KOPT-K1 (cell line): ENCODE results near the gene PNLIPRP3.

Experiments
- H3K27ac ChIP-seq: fragments of 200-600 bp; sonication (generic); 2 replicates; pipeline ENCODE4 v1.5.1; 2016; ENCODE audit warnings: antibody characterized with exemption, mild to moderate bottlenecking, low read depth, low read length; ENCODE audit not compliant: poor library complexity, severe bottlenecking
- H3K36me3 ChIP-seq: fragments of 200-600 bp; sonication (generic); 2 replicates; pipeline ENCODE4 v1.5.1; 2017; ENCODE audit warnings: antibody characterized with exemption, mild to moderate bottlenecking, low read length, moderate library complexity; ENCODE audit not compliant: insufficient read depth
- H3K9me3 ChIP-seq: fragments of 200-600 bp; sonication (generic); 2 replicates; pipeline ENCODE4 v1.5.1; 2017; ENCODE audit warnings: antibody characterized with exemption, low read length, mild to moderate bottlenecking; ENCODE audit not compliant: insufficient read depth, poor library complexity, severe bottlenecking

The PNLIPRP3 gene

DNA sequence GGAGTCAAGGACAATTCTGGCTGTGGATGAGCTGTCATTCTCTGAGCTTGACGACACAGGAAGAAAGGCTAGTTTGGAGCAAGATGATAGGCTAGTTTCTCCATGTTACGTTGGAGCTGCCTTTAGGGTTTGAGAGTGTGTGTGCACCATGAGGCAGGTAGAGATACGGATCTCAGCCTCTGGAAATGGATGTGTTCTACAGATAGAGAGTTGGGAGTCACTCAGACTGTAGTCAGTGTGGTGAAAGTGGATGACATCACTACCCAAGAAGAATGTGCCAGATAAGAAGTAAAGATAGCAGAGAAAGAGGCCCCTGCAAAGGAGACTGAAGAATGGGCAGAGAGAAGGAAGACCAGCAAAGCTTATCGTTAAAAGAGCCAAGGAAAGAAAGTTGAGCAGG, 42.4 kb downstream of the PNLIPRP3 start:
- H3K36me3 ChIP-seq: no peaks in the 10 kb centered on the region
- H3K9me3 ChIP-seq: no peaks in the 10 kb centered on the region

DNA sequence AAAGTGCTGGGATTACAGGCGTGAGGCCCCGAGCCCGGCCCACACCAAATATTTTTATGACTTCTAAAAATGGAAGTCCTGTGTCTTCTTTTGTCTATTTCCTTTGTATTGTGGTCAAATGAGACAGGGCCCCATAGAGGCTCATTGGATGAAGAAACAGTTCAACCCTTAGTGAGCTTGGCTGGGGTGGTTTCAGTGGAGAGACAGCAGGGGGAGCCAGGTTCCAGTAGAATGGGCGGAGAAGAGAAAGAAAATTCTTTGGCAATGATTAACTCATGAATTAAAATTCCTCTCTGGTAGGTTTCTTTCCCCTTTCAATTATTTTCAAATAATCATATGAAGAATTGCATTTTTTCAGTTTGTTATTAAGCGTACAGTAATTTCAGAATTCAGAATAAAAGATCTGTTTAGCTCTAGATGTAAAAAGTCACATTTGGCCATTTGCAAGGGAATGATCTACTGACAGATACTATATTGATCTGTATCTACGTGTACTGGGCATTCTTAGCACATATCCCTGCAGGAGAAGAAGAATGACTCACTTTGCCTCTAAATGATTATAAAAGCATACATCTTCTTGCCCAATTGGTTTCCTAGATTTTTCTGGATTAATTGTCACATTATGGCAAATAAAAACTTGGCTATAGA, 43.2 kb downstream of the PNLIPRP3 start:
- Histone ChIP-seq H3K9me3 (no peaks in the 10 kb centered on the region), H3K36me3 (no peaks in the 10 kb centered on the region), H3K27ac (no peak overlapping the region)

More for the DNA sequence above, 42.4 kb downstream of the PNLIPRP3 start:
- H3K27ac ChIP-seq: no peak overlapping the region

DNA sequence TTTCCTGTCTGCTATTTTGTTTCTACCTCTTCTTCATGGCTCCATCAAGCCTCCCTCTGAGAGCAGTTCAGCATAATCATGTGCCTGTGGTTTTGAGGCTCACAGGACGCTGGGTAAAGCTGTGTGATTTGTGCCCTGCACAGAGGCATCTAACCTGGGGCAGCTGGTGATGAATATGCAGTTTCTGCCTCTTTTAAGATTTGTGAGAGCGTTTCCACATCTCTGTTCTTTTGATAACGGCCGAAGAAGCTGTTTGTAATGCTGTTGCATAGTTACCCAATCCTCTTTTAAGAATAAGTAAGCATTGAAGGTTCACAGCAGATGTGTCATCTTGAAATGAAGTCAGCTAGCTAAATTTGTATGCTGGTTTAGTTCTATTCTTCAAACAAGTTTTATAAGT, 45.2 kb downstream of the PNLIPRP3 start:
- H3K27ac ChIP-seq: no peak overlapping the region
- H3K36me3 ChIP-seq: no peaks in the 10 kb centered on the region
- no peaks in the 10 kb centered on the region for H3K9me3 ChIP-seq

GRCh38 chr10:116475866-116476265, 48.2 kb downstream of the PNLIPRP3 start:
- Histone ChIP-seq H3K9me3 (no peaks in the 10 kb centered on the region), H3K27ac (no peak overlapping the region), H3K36me3 (no peaks in the 10 kb centered on the region)

GRCh38 chr10:116476461-116476860, 48.8 kb downstream of the PNLIPRP3 start:
- no peaks in the 10 kb centered on the region for H3K36me3 ChIP-seq

GRCh38 chr10:116477986-116478664, 50.5 kb downstream of the PNLIPRP3 start:
- Histone ChIP-seq H3K36me3 (no peaks in the 10 kb centered on the region), H3K9me3 (no peaks in the 10 kb centered on the region), H3K27ac (no peak overlapping the region)

More at GRCh38 chr10:116476461-116476860, 48.8 kb downstream of the PNLIPRP3 start:
- Histone ChIP-seq H3K27ac (no peak overlapping the region), H3K9me3 (no peaks in the 10 kb centered on the region)

DNA sequence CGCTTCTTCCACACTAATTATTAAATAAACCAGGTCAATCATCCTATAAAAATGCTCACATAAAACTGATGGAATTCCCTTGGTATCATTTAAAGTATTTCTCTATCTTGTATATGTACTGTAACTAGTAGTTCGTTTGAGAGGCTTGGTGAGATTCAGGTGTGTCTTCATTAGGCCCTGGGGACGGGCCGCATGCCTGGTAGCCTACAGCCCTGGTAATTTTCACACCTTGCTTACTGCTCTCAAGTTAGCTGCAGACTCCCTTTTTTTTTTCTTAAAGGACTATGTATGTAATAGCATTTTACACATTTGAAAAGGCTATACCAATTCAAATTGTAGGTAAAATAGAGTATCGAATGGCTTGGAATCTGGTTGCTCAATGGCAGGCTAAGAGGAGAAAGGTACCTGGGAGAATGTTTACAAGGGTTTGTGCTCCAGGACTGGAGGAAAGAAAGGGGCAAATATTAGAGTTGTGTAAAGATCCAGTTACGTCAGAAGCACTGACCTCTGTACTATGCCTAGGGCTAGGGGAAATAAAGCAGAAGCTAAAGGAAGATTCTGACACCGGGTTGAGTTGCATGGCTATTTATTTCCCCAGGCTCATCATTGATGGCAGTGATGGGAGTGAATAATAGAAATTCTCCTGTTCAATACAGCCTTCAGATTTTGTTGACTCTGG, 59.3 kb downstream of the PNLIPRP3 start:
- H3K27ac ChIP-seq: no peak overlapping the region
- H3K9me3 ChIP-seq: no peaks in the 10 kb centered on the region
- no peaks in the 10 kb centered on the region for H3K36me3 ChIP-seq

DNA sequence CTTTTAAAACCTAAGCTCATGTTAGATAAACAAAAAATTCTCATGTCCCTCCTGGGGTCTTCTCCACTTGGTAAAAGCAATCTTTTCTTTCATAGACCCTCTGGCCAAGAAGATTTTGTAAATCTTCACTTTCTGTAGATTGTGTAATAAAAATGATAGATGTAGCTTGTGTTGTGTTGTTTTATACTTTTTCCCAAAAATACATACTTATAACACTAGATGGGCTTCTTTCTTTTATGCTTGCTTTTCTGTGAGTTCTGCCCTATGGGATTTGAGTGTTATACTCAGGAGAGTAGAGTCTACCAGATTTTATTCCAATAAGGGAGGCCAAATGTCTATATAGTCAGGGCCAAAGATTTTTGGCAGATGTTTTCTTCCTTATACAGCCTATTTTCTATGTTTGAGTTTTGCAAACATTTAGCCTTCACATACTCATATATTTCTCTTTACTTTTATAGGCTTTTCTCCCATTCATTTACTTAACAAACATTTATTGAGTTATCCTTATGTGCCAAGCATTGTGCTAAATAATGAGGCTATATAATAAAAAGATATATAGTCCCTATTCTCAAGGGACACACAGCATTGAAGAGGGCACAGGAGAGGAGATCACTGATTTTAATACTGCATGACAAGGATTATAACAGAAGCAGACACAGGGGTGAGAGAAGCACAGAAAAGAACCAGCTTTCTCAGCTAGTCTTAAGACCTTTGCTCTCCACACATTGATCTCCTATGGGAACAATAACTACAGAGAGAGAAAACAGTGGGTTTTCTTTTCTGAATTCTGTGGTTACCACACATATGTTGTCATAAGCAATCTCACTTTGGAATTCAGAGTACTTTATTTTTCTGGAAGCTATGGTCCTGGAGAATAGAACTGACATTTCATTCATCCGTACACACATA, 60.1 kb downstream of the PNLIPRP3 start:
- Histone ChIP-seq H3K9me3 (no peaks in the 10 kb centered on the region), H3K36me3 (no peaks in the 10 kb centered on the region), H3K27ac (no peak overlapping the region)

DNA sequence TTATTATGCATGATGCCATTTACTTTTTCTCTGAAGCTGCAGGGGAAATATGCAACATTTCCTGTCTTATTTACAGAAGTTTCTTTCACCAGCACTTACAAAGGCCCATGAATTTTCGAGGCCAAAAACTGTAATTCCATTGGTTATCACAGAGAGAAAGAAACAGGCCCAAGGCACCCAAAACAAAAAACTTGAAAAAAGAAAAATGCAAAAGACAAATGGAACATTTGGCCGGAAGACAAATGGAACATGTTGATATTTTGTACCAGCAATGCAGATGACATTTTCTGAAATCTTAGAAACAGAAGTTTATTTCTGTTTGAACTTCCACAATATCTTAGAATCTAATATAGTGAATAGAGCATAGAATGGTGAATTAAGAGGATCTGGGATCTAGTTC, 61.8 kb downstream of the PNLIPRP3 start:
- H3K9me3 ChIP-seq: no peaks in the 10 kb centered on the region
- no peaks in the 10 kb centered on the region for H3K36me3 ChIP-seq
- H3K27ac ChIP-seq: no peak overlapping the region

DNA sequence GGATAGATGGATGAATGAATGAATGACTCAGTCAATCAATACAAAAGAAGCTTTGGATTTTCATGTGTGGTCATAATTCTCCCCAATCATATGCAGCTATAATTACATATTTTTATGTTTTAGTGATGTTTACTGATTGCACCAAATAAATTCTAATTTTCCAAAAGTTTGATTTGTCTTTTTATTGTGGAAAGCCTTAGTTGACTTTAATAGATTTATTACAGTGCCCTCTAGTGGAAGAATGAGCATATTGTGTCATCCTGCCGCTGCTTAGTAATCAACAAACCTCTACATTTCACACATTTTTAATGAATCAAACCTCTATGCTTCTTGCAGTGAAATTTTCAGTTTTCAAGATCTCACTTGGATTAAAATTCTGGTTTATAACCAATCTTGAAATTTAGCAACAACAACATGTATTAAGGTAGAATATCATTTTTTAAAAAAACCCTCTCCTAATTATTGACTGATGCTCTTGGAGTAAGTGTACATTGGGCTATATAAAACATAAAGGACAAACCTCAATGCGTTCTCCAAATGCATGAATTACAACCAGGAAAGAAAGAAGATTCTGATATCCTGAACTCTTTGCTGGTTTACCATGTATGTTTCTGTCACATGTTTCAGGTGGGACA, 62.5 kb downstream of the PNLIPRP3 start:
- H3K27ac ChIP-seq: no peak overlapping the region

DNA sequence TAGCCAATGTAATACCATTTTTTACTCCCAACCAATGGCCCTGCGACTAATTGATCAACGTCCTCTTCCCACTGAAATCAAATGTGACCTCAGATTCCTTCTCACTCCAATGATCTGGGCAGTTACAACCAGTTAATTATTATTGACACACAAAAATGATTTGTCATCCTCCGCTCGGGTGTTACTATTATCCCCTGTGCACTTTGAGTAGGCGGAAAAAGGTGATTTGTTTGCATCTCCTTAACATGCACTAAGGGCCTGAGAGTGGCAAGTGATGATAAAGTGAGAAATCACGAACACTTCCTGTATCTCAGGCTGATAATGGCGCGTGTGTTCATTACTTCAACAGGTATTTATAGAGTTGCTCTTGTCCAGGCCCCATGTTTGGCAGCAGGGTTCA, 77.1 kb downstream of the PNLIPRP3 start:
- Histone ChIP-seq H3K27ac (no peak overlapping the region), H3K36me3 (no peaks in the 10 kb centered on the region), H3K9me3 (no peaks in the 10 kb centered on the region)

More for the DNA sequence above, 62.5 kb downstream of the PNLIPRP3 start:
- no peaks in the 10 kb centered on the region for H3K36me3 ChIP-seq
- no peaks in the 10 kb centered on the region for H3K9me3 ChIP-seq

DNA sequence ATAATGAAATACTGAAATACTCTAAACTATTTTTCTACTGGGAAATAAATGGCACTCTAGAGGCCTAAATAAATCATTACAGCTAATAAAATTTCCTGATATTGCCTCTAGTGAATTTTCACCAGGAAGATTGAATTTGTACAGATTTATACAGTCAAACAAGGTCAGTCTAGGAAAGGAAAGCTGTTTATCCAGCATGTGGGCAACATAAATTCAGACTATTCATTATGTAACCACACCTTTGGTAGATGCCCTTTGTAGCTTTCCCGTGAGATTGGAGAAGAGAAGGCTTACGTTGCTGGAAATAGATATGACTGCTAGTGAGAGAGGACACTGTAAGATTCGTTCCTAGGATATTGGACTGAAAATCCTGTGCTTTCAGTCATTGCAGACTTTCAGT, 82.9 kb downstream of the PNLIPRP3 start:
- Histone ChIP-seq H3K27ac (no peak overlapping the region), H3K36me3 (no peaks in the 10 kb centered on the region), H3K9me3 (no peaks in the 10 kb centered on the region)

DNA sequence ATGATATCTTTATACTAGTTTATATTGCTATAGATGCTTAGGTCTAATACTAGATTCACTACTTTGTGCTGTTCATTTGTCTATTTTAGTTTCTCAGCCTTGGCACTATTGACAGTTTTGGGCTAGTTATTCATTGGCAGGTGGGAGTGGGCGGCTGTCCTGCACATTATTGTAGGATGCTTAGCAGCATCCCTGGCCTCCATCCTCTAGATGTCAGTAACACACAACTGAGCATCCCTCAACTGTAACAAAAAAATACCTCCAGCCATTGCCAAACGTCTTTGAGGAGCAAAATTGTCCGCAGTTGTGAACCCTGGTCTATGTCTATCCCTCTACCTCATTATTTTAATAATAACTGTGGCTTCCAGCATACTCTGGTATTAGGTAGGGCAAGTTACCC, 83.7 kb downstream of the PNLIPRP3 start:
- Histone ChIP-seq H3K9me3 (no peaks in the 10 kb centered on the region), H3K36me3 (no peaks in the 10 kb centered on the region), H3K27ac (no peak overlapping the region)

DNA sequence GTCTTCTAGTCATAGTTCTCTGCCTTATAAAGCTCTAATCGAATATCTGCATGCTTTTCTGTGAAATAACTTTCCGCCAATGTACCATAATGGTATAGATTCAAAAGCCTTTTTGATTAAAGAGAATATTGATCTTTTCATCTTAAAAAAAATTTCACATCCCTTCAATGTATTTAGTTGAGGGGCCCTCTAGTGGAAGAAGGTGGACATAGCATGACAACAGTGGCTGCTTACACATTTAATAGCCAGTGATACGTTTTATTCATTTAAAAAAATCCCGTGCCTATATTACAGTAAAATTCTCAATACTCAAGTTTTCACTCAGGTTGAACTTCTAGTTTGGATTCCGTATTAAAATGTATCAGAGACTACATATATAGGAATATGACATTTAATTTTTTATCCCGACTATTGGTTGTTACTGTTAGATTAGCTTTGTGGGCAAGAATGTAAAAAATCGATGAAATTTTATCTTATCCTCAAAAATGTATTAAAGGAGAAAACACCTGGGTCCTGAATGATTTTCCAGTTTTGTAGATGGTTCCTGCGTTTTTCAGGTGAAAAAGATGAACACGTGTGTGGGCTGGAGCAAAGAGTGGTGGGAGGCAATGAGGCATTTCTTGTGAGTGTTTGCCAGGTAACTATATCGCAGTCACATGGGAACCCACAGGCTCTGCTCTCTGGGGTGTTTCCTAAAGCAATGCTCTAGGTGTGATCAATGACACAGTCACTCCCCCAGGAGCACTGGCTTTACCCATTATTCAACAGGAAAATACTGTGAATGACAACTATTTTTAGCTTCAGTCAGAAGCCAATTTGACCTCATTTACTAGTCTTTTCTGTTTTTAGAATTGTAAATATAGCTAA, 94.0 kb downstream of the PNLIPRP3 start:
- Histone ChIP-seq H3K9me3 (no peaks in the 10 kb centered on the region), H3K36me3 (no peaks in the 10 kb centered on the region), H3K27ac (no peak overlapping the region)
